ENCODE measurements around the gene PHLDA3. TPM values are rescaled to one million over a fixed set of nuclear protein-coding genes. Genes with fewer than 3 reads are reported as not detected.

PHLDA3 gene
- total and polyA plus RNA-seq, 2 donors (not counting 3 experiments of a cell fraction or from before 2014, with no cell fraction given), result 21.4 to 29.5 TPM

DNA sequence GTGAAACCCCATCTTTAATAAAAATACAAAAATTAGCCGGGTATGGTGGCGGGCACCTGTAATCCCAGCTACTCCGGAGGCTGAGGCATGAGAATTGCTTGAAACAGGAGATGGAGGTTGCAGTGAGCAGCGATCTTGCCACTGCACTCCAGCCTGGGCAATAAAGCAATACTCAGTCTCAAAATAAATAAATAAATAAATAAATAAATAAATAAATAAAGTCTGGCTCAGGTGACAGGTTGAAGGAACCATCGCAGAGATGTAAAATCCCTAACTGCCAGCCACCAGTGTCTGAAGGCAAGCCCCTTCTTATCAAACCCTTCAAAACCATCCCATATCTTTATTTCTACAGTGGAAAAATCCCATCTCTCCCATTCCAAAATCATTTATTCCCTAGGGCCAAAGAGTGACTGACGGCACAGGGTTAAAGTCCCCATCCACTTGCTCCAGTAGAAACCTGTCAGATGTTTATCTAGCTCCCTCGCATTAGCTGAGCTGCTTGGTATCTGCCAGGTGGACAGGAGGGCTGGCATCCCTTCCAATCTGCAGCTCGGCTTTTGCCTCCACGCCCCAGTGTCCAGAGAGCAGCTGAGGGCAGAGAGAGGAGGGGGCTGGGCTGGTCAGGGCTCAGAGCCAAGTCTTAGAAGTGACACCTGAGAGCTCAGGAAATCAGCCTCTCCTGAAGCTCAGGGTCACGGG, 33.0 kb upstream of the PHLDA3 start:
- no peak for FAIRE-seq
- H3K36me3 ChIP-seq (ENCODE audit: control insufficient read depth in 2 of 2, extremely low read depth in 1 of 2, insufficient read depth in 2 of 2, low read length in 2 of 2), result peaks cover 3% of the 10 kb centered on the region in 2 experiments
- intact Hi-C loops (cut with micrococcal nuclease), result no loop called here
- H3K27ac ChIP-seq (ENCODE audit: insufficient read depth, low read depth, low read length), result peak overlapping the region; percentile 89
- dilution Hi-C loops (cut with MboI; ENCODE audit: extremely low pct_ligation_motif_present, low sequenced_read_pairs), result no loop called here
- no peaks in the 10 kb centered on the region for H4K20me1 ChIP-seq (replicated peaks; ENCODE audit: control insufficient read depth, extremely low read depth, insufficient read depth, low read length)
- no peaks in the 10 kb centered on the region for H3K27me3 ChIP-seq (ENCODE audit: control insufficient read depth in 2 of 2, insufficient read depth in 2 of 2, low read length in 2 of 2)
- peaks cover 54% of the 10 kb centered on the region for H3K4me1 ChIP-seq (ENCODE audit: control insufficient read depth, extremely low read depth, insufficient read depth, low read length)
- H3K4me2 ChIP-seq (ENCODE audit: insufficient read depth, low read length), result no peak overlapping the region
- H2AFZ ChIP-seq (ENCODE audit: low read depth, low read length), result no peak overlapping the region
- no TSS peak for BruUV-seq (replicated peaks)
- H3K4me3 ChIP-seq (replicated peaks in 1 of 3; ENCODE audit: insufficient read depth in 1 of 3, low read depth in 1 of 3, low read length in 3 of 3), result no peak overlapping the region
- CTCF ChIA-PET, result interaction anchor here (1.5 to 28.3 kb wide), 4 partner anchors 4 to 66 kb away, joined by 5 to 1317 read pairs (median 667); partner anchors contain the start of gene CSRP1
- no peak for DNase-seq (ENCODE audit: low read depth, low spot score)
- no peaks in the 10 kb centered on the region for H3K9me3 ChIP-seq (replicated peaks; ENCODE audit: control insufficient read depth, insufficient read depth, low read length)
- TF ChIP-seq POLR2AphosphoS5 (IDR thresholded peaks at IDR 0.05; ENCODE audit: insufficient read depth, low read depth, low read length) (peak; percentile 6), CTCF (IDR thresholded peaks at IDR 0.05; ENCODE audit: extremely low read depth in 1 of 2, insufficient read depth in 1 of 2, low read depth in 1 of 2, low read length in 2 of 2) (no peak), FOS (IDR thresholded peaks at IDR 0.05; ENCODE audit: borderline replicate concordance, insufficient read depth, low read length) (no peak)
- H3K9me1 ChIP-seq (replicated peaks; ENCODE audit: control insufficient read depth, extremely low read depth, insufficient read depth, low read length), result no peaks in the 10 kb centered on the region
- H3K9ac ChIP-seq (replicated peaks; ENCODE audit: extremely low read depth, insufficient read depth, low read length), result no peak overlapping the region
- POLR2A ChIA-PET, result interaction anchor here (0.7 to 7.8 kb wide), 7 partner anchors 7 to 211 kb away, joined by 3 to 124 read pairs (median 12); partner anchors contain the start of gene PHLDA3
- peaks cover 95% of the 10 kb centered on the region for H3K79me2 ChIP-seq (ENCODE audit: control insufficient read depth, insufficient read depth, low read length)

DNA sequence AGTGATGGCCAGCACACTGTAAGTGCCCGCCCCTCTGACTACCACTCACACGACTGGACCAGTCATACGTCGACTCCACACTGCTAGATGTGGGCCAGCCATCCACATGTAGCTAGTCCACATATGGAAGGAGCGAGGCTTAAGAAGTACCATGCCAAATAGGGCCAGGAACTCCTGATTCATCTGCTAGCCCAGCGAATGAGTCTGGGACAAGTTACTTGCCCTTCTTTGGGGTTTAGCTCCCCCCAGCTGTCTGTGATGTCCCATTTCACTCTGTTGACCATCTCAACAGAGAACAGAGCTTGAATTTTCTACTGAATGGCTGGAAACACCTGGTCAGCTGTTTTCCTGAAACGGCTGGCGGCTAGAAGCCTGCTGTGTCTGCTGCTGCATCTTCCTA, 32.2 kb upstream of the PHLDA3 start:
- no peak for TF ChIP-seq POLR2AphosphoS5 (IDR thresholded peaks at IDR 0.05; ENCODE audit: insufficient read depth, low read depth, low read length)
- no peak for TF ChIP-seq JUN (IDR thresholded peaks at IDR 0.05; ENCODE audit: borderline replicate concordance, insufficient read depth, insufficient read length, low read depth)
- no peak for TF ChIP-seq POLR2A (IDR thresholded peaks at IDR 0.05; ENCODE audit: low read depth, low read length)
- TF ChIP-seq MYC (IDR thresholded peaks at IDR 0.05; ENCODE audit: low read depth, low read length), result no peak
- no peak for TF ChIP-seq EZH2 (IDR thresholded peaks at IDR 0.05; ENCODE audit: borderline replicate concordance, low read depth, low read length, severe bottlenecking)
- TF ChIP-seq FOS (IDR thresholded peaks at IDR 0.05; ENCODE audit: borderline replicate concordance, insufficient read depth, low read length), result no peak
- TF ChIP-seq GATA2 (IDR thresholded peaks at IDR 0.05; ENCODE audit: insufficient read depth, insufficient read length, low read depth, low read length), result no peak
- no peak for TF ChIP-seq CTCF (IDR thresholded peaks at IDR 0.05; ENCODE audit: extremely low read depth in 1 of 2, insufficient read depth in 1 of 2, low read depth in 1 of 2, low read length in 2 of 2)
- TF ChIP-seq, protein P1, sequence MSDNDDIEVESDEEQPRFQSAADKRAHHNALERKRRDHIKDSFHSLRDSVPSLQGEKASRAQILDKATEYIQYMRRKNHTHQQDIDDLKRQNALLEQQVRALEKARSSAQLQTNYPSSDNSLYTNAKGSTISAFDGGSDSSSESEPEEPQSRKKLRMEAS (IDR thresholded peaks at IDR 0.05; ENCODE audit: insufficient read depth, insufficient read length), result no peak
- Histone ChIP-seq H2AFZ (ENCODE audit: low read depth, low read length) (no peak overlapping the region), H3K9me3 (replicated peaks; ENCODE audit: control insufficient read depth, insufficient read depth, low read length) (no peaks in the 10 kb centered on the region), H3K27ac (ENCODE audit: insufficient read depth, low read depth, low read length) (peak overlapping the region; percentile 28), H3K9me1 (replicated peaks; ENCODE audit: control insufficient read depth, extremely low read depth, insufficient read depth, low read length) (no peaks in the 10 kb centered on the region), H3K9ac (replicated peaks; ENCODE audit: extremely low read depth, insufficient read depth, low read length) (no peak overlapping the region), H4K20me1 (replicated peaks; ENCODE audit: control insufficient read depth, extremely low read depth, insufficient read depth, low read length) (no peaks in the 10 kb centered on the region), H3K36me3 (ENCODE audit: control insufficient read depth in 2 of 2, extremely low read depth in 1 of 2, insufficient read depth in 2 of 2, low read length in 2 of 2) (peaks cover 3% of the 10 kb centered on the region in 2 experiments), H3K27me3 (ENCODE audit: control insufficient read depth in 2 of 2, insufficient read depth in 2 of 2, low read length in 2 of 2) (no peaks in the 10 kb centered on the region), H3K4me3 (replicated peaks in 1 of 3; ENCODE audit: insufficient read depth in 1 of 3, low read depth in 1 of 3, low read length in 3 of 3) (no peak overlapping the region), H3K4me2 (ENCODE audit: insufficient read depth, low read length) (no peak overlapping the region), H3K4me1 (ENCODE audit: control insufficient read depth, extremely low read depth, insufficient read depth, low read length) (peaks cover 61% of the 10 kb centered on the region), H3K79me2 (ENCODE audit: control insufficient read depth, insufficient read depth, low read length) (peaks cover 95% of the 10 kb centered on the region)
- dilution Hi-C loops (cut with MboI; ENCODE audit: extremely low pct_ligation_motif_present, low sequenced_read_pairs), result no loop called here
- peak; percentile 45 for DNase-seq (ENCODE audit: low read depth, low spot score)
- no TSS peak for BruUV-seq (replicated peaks)
- peak; percentile 62 for FAIRE-seq
- intact Hi-C loops (cut with micrococcal nuclease), result no loop called here
- CTCF ChIA-PET, result interaction anchor here (1.5 to 28.3 kb wide), 3 partner anchors 4 to 53 kb away, joined by 5 to 1317 read pairs (median 1317); partner anchors contain the start of gene CSRP1
- POLR2A ChIA-PET, result interaction anchor here (0.6 to 7.8 kb wide), 3 partner anchors 11 to 32 kb away, joined by 3 to 124 read pairs (median 5); partner anchors contain the start of gene PHLDA3
